Measurements from ENCODE around the gene USP7. TPM values are rescaled to one million over a fixed set of nuclear protein-coding genes. Genes with fewer than 3 reads are reported as not detected.
A peak's percentile ranks its signal among the peaks of the same experiment; 100 is the strongest.

USP7 gene
- total and polyA plus RNA-seq, 8 donors, result 70.4 to 159 (median 119) TPM

DNA sequence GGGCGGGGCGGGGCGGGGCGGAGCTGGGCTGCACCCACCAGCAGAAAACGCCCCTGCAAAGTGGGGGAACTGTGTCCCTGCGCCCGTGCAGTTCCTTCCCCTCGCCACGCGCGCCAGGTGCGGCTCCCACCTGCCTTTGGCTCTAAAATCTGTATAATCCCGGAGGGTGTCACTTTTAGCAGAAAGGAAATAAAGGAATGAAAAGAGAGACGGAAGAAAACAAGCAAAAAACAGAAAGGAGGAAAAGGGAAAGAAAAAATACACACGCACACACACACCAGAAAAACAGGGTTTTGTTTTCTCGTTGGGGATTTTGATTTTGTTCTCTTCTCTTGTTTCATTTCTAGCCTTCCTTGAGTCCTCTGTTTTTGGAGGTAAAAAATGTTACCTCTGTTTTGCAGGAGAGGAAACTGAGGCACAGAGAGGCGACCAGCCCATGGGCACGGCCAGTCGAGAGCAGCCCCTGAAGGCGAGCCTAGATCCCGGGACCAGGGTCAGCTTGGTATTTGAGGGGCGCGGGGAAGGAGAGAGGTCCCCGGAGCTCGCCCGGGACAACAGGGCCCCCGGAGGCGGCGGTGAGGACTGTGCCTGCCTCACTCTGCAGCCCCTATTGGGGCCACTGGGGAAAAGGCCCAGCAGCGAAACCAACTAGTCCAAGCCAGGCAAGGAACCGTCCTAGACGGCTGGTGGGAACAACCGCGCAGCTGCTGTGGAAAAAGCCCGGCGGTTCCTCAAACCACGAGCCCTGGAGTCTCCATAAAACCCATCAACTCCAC, 94.3 kb downstream of the USP7 start:
- ATAC-seq, result no peak
- no peaks in the 10 kb centered on the region for H3K36me3 ChIP-seq
- H3K27me3 ChIP-seq, result no peaks in the 10 kb centered on the region
- no peaks in the 10 kb centered on the region for H3K9me3 ChIP-seq
- H3K27ac ChIP-seq, result peak overlapping the region; percentile 55 to 88
- intact Hi-C loops (cut with DNase I), result no loop called here
- TF ChIP-seq, protein P1, sequence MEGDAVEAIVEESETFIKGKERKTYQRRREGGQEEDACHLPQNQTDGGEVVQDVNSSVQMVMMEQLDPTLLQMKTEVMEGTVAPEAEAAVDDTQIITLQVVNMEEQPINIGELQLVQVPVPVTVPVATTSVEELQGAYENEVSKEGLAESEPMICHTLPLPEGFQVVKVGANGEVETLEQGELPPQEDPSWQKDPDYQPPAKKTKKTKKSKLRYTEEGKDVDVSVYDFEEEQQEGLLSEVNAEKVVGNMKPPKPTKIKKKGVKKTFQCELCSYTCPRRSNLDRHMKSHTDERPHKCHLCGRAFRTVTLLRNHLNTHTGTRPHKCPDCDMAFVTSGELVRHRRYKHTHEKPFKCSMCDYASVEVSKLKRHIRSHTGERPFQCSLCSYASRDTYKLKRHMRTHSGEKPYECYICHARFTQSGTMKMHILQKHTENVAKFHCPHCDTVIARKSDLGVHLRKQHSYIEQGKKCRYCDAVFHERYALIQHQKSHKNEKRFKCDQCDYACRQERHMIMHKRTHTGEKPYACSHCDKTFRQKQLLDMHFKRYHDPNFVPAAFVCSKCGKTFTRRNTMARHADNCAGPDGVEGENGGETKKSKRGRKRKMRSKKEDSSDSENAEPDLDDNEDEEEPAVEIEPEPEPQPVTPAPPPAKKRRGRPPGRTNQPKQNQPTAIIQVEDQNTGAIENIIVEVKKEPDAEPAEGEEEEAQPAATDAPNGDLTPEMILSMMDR (IDR thresholded peaks at IDR 0.05), result peak in 1 of 2 donors; percentile 19
- DNase-seq, result no peak
- peak overlapping the region; percentile 42 to 87 for H3K4me3 ChIP-seq
- H3K4me1 ChIP-seq, result peaks cover 18 to 62% of the 10 kb centered on the region in 2 donors

DNA sequence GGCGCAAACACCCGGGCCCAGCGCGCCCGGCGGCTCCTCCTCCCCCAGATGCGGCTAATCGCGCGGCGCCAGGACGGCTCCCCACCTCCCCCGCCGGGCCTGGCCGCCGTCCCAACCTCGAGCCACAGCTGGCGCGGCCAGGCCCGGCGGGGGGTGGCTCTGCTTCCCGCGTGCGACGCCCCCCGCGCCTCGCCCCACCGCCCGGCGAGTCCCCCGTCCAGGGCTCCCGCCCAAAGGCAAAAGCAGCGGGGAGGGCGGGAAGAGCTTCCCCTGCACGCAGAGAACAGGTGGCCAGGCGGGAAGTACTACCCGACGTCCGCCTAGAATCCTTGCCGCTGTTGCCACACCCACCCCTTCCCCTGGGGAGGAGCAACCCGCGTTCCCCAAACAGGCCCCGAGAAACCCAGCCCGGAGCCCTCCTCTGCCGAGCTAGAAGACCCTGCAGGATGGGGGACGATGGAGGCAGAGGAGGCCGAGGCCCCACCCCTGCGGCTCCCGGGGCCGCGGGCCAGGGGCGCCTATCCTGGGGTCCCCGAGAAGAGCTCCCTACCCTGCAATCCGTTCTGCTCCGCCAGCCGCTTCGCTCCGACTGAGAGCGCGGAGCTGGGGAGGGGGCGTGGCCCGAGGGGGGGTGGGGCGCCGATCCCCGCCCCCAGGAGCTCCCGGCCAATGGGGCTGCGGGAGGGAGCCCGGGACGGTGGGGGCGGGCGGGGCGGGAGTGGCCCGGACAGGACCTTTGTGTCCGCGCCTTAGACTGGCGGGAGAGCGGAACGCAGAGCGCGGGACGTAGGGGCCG, 95.1 kb downstream of the USP7 start, which contains the start of gene CARHSP1:
CARHSP1 (minus strand) TSS at position 591 of the 796 bp plus-strand sequence. CDS start 9,678 bp downstream, outside the sequence.
- no peaks in the 10 kb centered on the region for H3K9me3 ChIP-seq
- DNase-seq, result peak; percentile 87 to 93 (median 92)
- peak within 1 kb of the TSS; percentile 42 to 87 for H3K4me3 ChIP-seq
- peak; percentile 93 for ATAC-seq
- H3K27me3 ChIP-seq, result no peaks in the 10 kb centered on the region
- H3K4me1 ChIP-seq, result peaks cover 24 to 70% of the 10 kb centered on the region in 2 donors
- peak within 1 kb of the TSS; percentile 81 to 88 for H3K27ac ChIP-seq
- TF ChIP-seq, protein P1 (IDR thresholded peaks at IDR 0.05), result no peak
- intact Hi-C loops (cut with DNase I), result no loop called here
- no peaks in the 10 kb centered on the region for H3K36me3 ChIP-seq

DNA sequence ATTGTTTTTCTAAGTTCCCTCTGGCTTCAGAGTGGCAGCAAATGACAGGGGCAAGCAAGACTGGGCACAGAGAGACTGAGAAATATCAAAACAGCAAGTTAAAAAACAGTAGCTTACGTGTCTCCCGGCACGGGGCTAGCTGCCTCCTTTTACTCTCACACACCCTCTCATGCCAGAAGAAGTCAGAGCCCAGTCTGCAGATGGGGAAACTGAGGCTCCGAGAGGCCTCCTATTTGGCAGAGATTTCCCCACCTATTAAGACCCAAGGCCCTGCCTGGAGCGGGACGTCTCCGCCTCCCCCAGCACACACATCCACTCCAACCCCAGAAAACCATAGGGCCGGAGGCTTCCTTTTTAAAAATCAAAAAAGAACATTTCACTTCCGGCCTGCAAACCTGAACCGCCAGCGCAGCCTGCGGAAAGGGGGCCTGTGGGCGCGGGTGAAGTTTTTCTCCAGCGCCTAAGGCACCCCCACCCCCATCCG, 95.7 kb downstream of the USP7 start:
- intact Hi-C loops (cut with DNase I), result no loop called here

DNA sequence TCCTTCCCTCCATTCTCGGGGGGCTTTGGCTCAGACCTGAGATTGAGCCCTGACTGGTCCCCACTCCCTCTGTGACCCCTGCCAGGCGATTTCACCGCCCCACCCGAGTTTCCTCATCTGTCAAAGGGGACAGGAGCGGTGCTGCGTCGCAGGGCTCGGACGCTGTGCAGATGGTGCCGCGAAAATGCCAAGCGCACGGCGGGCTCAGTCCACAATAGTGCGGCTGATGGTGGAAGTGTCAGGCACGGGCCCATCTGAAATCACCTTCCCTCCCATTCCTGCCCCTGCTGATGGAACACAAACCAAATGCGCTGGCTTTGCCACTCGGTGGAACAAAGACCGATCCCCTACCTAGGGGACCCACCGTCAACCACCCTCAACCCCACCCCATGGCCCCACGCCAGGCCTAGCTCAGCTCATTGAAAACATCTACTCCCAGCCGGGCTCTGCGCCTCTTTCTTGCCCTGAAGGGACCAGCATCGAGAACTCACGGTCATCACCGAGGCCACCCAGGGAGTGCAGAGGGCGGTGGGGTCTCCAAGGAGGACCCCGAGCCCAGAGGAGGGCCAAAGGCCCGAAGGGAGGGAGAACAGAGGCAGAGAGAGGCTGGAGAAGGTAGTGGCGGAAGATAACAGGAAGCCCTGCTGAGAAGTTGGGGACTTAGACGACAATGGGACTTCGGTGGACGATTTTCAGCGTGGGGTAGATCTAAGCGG, 96.3 kb downstream of the USP7 start:
- H3K27me3 ChIP-seq, result no peaks in the 10 kb centered on the region
- no peaks in the 10 kb centered on the region for H3K36me3 ChIP-seq
- ATAC-seq (peak; percentile 2), DNase-seq (peak; percentile 35 to 84 (median 56))
- TF ChIP-seq, protein P1 (IDR thresholded peaks at IDR 0.05), result no peak
- intact Hi-C loops (cut with DNase I), result no loop called here
- peak overlapping the region; percentile 42 to 87 for H3K4me3 ChIP-seq
- peak overlapping the region; percentile 81 to 88 for H3K27ac ChIP-seq
- H3K4me1 ChIP-seq, result peaks cover 28 to 81% of the 10 kb centered on the region in 2 donors
- H3K9me3 ChIP-seq, result no peaks in the 10 kb centered on the region

More for the DNA sequence above, 95.7 kb downstream of the USP7 start:
- H3K36me3 ChIP-seq, result no peaks in the 10 kb centered on the region
- peak overlapping the region; percentile 81 to 88 for H3K27ac ChIP-seq
- H3K27me3 ChIP-seq, result no peaks in the 10 kb centered on the region
- TF ChIP-seq, protein P1 (IDR thresholded peaks at IDR 0.05), result no peak
- DNase-seq (no peak), ATAC-seq (no peak)
- H3K4me3 ChIP-seq, result peak overlapping the region; percentile 42 to 87
- no peaks in the 10 kb centered on the region for H3K9me3 ChIP-seq
- peaks cover 28 to 76% of the 10 kb centered on the region in 2 donors for H3K4me1 ChIP-seq
